ENCODE data around the gene TNRC6B.
A peak's percentile ranks its signal among the peaks of the same experiment; 100 is the strongest.

Gene TNRC6B

DNA sequence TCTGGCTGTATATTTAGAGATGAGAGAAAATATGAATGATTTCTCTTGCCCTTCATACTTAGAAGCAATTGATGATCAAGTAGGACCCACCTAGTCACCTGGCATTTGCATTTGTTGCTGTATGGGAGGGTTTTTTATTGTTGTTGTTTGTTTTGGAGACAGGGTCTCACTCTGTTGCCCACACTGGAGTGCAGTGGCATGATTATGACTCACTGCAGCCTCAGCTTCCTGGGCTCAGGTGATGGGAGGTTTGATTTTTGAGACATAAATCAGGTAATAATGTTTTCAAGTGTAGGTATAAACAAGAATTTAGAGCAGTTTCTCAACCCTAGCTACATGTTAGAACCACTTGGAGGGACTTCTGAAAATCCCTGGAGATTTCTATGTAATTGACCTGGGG, 63.0 kb downstream of the TNRC6B start:
- DNase-seq = no peak

DNA sequence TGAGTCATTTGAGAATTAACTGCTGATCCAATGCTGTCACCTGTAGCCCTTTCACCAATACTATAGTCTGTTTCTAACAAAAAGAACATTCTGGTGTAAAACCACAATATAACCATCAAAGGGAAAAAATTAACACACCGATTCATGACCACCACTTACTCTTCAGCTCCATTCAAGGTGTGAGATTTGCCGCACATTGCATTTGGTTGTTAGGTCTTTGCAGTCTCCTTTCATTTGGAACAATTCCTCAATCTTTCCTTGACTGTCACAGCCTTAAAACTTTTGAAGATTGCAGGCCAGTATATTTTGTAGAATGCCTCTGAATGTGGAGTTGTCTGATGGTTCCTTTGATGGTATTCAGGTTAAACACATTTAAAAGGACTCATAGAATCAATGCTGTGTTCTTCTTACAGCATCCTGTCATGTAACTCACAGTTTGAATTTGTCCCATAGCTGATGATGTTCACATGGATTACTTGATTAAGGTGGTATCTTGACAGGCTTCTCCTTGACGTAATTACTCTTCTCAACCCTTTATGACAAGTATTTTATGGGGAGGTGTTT, 63.6 kb downstream of the TNRC6B start:
- no peak for DNase-seq

DNA sequence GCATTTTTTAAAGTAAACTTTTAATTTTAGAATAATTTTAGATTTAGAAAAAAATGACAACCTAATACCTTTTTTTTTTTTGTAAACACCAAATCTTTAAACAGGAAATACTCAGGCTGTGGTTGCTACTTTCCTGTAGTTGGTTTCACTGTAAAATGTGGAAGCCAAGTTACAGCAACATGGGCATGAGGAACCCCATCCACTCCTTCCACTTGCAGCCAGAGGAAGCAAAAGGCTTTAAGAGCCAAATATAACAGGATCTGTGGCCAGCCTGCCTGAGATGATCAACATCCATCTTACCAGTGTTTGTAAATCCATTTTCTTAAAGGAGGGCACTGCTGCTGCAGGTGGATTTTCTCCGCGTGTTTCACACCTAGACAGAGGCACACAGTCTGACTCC, 66.2 kb downstream of the TNRC6B start:
- DNase-seq = no peak

DNA sequence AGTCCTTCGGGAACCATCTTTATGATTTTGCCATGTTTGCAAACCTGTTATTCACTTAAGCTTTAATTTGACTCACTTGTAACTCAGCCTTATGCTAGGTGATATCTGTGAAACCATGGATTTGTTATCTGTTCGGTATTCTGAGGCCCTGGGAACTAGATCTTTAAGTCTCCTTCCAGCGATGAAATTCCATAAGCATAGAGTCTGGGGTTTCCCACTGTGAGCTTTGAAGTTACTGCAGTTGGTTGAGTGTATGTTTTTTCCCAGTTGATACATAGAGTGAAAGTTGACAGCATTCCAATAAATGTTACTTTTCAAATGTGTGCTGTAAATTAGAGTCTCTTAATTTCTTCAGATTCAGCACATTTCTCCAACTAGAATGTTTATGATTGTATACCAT, 66.9 kb downstream of the TNRC6B start:
- DNase-seq = no peak

DNA sequence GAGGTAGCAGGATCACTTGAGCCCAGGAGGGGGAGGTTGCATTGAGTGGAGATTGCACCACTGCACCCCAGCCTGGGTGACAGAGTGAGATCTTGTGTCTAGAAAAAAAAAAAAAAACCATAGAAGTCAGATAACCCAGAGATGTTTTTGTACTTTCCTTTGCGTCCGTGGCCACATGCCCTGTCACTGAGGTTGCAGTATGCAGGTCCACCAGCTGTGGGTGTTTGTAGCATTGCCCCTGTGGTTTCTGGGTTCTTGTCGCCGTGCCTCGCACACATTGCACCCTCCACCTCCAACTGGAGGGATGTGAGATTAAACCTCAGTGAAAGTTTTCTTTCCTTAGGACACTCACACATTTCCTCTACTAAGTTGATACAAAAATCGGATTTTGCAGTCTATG, 70.3 kb downstream of the TNRC6B start:
- no peak for DNase-seq

DNA sequence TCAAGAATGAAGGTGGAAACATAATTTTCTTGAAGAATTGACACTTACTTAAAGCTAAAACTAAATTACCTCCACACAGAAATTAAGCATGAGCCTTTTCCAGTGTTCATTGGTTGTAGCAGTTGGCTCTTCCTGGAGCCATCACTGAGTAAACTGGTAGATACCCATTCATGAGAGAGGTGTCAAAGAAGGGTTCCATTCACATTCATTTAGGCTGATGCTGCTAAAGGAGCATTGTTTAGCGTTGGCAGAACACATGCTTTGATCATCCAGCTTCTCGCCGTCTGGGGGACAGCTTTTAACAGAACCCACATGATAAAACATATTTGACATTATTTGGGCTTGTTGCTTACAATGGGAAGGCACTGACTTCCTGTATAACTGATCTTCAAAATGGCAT, 71.6 kb downstream of the TNRC6B start:
- no peak for DNase-seq

DNA sequence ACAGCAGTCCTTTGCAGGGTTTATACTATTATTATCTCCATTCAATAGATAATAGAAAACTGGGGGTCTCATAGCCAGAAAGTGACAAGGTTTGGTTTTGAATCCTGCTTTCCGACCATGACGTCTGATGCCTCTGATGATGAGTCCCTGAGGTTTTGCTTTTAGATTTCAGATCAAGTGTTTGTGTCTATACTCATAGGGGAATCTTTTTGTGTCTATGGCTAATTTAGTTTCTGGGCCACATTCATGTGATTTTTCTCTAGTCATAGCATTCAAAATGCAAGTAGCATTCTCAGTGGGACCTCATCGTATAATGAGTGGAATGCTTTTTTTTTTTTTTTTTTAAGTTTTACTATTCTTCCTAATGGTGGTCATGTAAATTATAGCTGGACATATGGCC, 72.9 kb downstream of the TNRC6B start:
- DNase-seq = no peak

DNA sequence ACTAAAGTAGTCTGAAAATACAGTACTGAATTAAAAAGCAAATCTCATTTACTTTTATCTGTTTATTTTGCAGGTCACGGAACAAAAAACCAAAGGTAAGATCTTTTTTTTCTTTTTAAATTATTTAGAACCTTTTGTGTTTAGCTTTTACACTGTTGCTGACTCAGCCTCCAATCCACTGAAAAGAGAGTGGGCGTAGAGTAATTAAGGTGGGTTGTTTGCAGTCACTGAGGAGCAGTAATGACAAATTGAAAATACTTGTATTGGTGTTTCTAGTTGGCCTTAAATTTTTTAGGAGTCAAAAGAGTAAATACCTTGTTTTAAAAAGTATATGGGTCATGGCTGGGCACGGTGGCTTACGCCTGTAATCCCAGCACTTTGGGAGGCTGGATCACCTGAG, 73.4 kb downstream of the TNRC6B start:
- no peak for DNase-seq

DNA sequence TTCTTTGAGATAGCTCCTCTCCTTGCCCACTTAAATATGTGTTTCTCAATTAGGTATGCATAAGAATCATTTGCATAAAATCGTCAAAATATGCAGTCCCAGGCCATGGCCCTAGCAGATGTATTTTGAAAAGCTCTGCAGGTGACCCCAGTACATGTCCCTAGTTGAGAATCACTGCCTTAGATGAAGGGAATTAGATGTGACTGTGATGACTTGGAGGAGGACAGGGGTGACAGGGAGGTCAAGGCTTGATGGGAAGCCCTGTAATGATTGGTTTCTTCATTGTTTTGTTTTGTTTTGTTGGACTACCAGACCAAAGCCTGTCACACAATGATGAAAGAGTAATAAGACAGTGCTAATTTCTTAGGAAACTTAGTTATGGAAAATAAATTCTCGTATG, 74.4 kb downstream of the TNRC6B start:
- no peak for DNase-seq

DNA sequence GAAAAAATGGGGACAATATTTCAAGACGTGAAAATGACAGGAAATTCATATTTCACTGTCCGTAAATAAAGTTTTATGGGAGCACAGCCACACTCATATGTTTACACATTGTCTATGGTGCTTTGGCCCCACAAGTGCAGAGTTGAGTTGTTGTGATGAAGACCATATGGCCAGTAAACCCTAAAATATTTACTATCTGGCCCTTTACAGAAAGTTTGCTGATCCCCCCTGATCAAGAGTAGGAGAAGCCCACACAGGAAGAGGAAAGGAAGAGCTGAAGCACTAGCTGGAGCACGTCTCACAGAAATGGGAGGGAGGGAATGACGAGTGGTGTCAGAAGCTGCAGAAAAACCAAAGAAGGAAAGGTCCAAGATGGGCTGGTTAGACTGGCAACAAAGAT, 78.8 kb downstream of the TNRC6B start:
- no peak for DNase-seq

DNA sequence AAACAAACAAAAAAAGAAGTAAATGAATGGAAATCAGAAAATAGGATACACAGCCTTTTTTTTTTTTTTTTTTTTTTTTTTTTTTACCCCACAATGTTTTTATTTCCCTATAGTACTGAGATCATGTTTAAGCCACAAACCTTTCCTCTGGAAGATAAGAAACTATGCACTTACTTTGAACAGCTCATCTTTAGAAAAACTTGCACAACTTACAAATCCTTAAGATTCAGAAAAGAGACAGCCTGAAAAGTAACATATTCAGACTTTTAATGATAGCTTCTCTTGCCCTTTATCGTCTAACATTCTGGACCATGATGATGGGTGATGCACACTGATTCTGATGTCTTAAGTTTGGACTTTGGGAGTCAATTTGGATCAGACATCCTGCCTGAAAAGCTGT, 80.3 kb downstream of the TNRC6B start:
- no peak for DNase-seq

DNA sequence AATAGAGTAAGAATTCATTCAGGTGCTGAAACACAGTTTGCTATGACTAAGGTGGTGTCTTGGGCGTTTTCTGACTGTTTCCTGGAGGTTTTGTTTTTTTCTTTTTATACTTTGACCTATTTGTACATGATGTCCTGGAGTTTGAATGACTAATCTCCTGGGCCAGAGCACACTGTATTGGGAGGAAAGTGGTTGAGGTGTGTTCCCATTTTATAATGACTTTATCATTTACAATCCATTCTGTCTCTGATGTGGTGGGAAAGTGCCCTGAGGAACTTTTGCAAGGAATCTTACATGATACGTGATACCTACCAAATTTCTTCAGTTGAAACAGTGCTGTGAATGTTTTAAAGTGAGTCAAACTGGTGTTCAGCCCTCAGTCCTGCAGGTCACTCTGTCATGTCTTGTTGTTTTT, 80.8 kb downstream of the TNRC6B start:
- no peak for DNase-seq

DNA sequence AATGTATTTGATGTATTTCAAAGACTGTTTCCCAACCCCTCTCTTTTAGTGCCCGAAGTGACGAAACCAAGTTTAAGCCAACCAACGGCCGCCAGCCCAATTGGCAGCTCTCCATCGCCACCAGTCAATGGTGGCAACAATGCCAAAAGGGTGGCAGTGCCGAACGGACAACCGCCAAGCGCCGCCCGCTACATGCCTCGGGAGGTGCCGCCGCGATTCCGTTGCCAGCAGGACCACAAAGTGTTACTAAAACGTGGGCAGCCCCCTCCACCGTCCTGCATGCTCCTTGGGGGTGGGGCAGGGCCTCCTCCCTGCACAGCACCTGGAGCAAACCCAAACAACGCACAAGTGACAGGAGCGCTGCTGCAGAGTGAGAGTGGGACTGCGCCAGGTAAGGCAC, 84.1 kb downstream of the TNRC6B start:
- DNase-seq = no peak

DNA sequence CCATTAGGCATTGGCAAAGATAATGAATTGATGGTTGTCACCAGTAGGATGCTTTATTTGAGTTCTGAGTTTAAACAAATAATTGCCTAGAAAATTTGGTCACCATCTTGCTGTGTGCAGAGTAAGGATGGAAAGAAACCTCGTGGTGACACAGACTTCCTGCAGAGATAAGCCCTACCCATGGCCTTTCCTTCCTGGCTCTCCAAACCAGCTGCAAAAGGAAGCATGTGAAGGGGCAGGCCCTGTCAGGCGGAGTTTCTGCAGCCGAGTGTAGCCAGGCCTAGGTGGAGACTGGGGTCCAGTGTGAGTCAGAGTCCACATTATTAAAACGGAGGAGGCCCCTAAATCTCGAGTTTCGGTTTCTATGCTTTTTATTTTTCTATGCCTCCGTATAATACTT, 85.5 kb downstream of the TNRC6B start:
- no peak for DNase-seq

DNA sequence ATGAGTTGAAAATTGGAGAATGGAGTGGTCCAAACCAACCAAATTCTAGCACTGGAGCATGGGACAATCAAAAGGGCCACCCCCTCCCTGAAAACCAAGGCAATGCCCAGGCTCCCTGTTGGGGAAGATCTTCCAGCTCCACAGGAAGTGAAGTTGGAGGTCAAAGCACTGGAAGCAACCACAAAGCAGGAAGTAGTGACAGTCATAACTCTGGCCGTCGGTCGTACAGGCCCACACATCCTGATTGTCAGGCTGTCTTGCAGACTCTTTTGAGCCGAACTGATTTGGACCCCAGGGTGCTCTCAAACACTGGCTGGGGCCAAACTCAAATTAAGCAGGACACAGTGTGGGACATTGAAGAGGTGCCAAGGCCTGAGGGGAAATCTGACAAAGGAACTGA, 88.1 kb downstream of the TNRC6B start:
- no peak for DNase-seq

DNA sequence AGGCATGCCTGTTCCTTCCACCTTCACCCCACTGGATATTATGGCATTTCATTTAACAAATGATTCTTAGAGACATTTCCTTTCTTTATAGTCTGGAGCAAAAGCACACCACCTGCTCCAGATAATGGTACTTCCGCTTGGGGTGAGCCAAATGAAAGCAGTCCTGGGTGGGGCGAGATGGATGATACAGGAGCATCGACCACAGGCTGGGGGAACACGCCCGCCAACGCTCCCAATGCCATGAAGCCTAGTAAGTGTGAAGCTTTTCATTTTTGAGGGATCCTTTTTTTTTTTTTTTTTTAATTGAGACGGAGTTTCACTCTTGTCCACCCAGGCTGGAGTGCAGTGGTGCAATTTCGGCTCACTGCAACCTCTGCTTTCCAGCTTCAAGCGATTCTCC, 92.3 kb downstream of the TNRC6B start:
- DNase-seq = no peak

DNA sequence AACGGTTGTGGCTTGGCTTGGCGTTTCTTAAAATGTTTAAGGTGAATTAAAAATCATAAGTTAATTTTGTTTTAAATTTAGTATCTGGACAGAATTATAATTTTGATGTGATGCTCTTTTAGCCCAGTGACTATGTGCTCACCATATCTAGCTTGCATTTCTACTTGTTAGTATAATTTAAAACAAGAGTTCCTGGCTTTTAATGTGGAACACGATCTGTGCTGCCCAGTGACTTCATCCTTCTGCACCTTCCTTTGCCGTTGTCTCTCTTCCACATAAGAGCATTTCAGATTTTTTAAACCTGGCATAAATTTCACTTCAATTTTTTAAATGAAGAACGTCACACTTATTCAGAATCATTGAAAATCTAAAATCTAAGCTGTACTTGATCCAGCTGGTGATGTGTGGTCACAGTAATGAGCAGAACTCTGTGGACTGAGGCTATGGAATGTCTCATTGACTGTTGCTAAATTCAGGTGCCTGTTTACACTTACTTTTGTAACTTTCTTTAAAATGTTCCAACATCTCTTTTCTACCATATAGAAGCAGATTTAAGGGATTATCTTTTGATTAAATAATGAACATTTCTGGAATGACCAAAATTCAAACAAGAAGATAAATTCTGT, 93.1 kb downstream of the TNRC6B start:
- no peak for DNase-seq

DNA sequence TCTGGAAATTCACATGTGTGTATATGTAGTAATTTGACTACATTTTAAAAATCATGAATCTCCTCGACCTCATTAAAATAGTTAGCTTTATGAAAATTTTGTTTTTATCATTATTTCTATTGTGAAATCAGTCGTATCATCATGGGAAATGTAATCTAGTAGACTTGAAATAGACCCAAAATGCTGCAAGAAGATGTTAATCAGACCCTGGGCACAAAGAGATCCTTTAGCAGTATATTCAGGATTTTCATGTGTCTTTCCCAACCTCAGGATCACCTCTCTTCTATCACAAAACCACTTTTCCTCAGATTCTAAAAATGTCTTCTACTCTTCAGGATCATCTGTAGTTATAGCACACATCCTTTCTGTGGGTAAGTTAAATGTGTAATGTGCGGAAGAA, 93.7 kb downstream of the TNRC6B start:
- DNase-seq = no peak

DNA sequence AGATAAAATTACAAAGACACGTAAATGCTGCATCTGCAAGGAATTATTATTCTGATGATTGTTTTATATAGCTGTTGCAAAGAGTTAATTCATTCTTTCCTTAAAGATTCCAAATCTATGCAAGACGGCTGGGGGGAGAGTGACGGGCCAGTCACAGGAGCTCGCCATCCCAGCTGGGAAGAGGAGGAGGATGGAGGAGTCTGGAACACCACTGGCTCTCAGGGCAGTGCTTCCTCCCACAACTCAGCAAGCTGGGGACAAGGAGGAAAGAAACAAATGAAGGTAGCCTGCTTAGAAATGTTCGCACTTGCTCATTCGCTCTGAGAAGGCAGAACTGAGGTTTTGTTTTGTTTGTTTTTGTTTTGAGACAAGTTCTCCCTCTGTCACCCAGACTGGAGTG, 95.6 kb downstream of the TNRC6B start:
- DNase-seq = no peak

DNA sequence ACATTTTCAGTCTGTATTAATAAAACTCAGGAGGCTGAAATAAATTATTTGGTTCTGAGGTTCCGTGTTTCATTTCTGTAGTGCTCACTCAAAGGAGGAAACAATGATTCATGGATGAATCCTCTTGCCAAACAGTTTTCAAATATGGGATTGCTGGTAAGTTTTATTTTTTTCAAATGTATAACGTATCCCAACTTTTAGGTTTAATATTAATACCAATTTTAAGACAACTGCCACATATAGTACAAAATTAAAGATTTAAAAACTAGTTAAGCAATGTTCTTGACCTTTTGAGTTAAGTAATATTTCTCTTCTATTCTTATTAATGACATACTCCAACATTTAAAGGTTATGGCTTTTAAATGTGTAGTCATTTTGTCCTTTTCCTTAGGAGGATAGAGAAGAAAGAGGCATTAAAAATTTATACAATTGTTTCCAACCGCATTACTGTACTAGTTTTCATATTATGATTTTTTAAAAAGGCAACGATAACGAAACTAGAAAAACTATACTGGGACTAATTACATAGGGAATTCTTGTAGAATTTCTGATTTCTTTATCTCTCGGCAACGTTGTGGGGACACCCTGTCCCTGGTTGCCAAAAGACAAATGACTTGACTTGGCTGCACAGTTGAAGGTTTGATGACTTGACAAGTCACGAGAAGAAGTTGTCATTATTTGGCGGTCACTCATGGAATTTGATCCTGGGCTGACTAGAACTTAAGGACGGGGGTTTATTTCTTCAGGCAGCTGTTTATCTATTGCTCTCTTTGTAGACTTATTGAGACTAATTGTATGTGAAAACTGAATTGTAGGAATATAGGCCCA, 99.5 kb downstream of the TNRC6B start:
- DNase-seq = peak; percentile 17

DNA sequence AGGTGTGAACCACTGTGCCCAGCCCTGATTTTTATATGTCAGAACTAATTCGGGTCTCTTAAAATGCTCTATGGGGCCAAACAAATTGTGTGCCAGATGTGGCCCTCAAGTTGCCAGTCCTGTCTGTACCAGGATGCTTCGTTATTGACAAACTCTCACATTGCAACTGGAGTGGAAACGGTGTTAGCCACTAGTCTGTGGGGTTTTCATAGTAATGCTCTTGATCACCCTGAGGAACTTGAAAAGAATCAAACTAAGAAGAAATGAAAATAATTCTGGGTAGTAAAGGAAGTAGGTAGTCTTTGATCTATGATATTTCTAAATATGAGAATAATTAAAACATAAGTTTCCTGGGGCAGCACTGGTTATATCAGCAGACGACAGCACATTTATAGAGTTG, 101.3 kb downstream of the TNRC6B start:
- no peak for DNase-seq

DNA sequence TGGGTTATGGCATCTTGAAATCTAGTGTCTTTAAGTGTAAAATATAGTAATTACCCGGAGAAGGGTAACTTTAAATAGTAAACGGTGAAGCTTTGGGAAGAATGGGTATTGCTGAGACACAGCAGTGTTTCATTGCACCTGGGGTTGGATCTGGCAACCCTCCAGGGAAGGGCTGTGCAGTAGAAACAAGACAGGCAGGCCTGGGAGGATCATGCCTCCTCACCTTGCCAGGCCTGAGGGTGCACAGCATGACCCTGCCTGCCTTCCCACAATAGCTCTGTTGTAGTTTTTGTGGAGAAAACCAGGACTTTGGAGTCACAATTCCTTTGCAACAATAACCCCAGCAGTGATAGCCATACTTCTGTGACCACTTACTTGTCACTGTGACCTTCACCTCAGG, 104.0 kb downstream of the TNRC6B start:
- no peak for DNase-seq

DNA sequence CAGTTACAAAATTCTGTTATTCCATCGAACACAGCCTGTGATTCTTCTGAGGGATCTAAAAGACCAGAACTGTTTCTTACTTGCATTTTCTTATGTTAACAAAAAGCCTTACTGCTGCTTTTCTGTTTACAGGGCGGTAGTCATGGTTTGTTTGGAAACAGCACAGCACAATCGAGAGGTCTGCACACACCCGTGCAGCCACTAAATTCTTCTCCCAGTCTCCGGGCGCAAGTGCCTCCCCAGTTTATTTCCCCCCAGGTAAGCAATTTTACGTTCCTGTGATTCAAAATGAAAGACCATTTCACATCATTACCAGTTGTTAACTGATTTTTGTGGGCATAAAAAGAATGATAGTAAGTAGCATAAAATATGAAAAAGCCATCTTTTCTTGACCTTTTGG, 107.8 kb downstream of the TNRC6B start:
- DNase-seq = no peak

DNA sequence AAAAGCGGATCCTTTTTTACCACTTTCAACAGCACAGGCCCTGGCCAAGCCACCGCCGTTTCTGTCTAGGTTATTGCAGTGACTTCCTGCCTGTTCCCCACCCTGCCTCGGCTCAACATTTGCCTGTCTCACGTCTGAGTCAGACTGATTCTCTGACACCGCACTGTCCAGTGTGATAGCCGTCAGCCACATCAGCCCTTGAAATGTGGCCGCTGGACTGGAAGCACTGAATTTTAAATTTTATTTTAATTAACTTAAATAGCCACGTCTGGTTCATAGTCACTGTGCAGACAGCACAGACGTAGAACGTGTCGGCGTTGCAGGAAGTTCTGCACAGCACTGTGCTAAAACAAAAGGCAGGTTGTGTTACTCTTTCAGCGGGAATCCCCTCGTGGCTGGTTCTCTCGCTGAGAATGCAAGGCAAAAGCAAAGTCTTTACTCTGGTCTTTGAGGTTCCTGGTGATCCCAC, 112.3 kb downstream of the TNRC6B start:
- no peak for DNase-seq

DNA sequence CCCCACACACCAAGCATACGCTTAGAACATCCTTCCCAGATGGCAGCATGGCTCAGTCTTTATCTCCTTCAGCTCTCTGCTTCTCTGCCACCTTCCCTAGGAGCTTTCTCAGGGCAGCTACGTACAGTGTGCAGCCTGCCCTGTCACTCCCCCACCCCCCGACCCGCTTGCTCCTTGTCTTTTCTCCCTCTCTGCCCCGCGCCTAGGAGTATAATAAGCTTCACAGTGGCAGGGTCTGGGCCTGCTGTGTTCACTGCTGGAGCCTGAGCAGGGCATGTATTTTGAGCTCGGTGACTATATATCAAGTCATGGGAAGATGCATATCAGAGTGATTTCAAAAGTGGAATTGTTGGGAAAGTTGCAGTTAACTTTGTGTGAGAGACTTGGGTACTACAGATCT, 112.8 kb downstream of the TNRC6B start:
- no peak for DNase-seq
